IPS-NIHi7 (cell line): ENCODE measurements around the gene ZNF513.
"Not testable (repeated sequence)": the region's sequence is repeated elsewhere in the genome, so short reads cannot be mapped to it uniquely, and the experiment has no call there.

Source experiments
- DNase-seq: peaks from one replicate; pipeline ENCODE4 v3.0.0; 2012; ENCODE audit warnings: mixed read lengths; ENCODE audit errors: extremely low spot score

ZNF513 gene

GRCh38 chr2:27356382-27357181, 24.0 kb downstream of the ZNF513 start, which contains the start of gene GTF3C2:
Gene GTF3C2 (minus strand): TSS chr2:27356764. CDS start chr2:27343554, 13,210 bp downstream.
- peak; percentile 91 for DNase-seq

GRCh38 chr2:27356056-27356381, 24.5 kb downstream of the ZNF513 start:
- peak; percentile 51 for DNase-seq

GRCh38 chr2:27354597-27354927, 26.0 kb downstream of the ZNF513 start:
- no peak for DNase-seq

- no peak for DNase-seq
Measured at GRCh38 chr2:27353762-27354596, 26.6 kb downstream of the ZNF513 start.

GRCh38 chr2:27353386-27353761, 27.2 kb downstream of the ZNF513 start:
- not testable (repeated sequence) for DNase-seq

- DNase-seq = no peak
Measured at GRCh38 chr2:27351802-27352598, 28.5 kb downstream of the ZNF513 start.

GRCh38 chr2:27350106-27350693, 30.3 kb downstream of the ZNF513 start:
- DNase-seq = no peak

- no peak for DNase-seq
Measured at GRCh38 chr2:27347641-27348040, 32.9 kb downstream of the ZNF513 start.

- DNase-seq = no peak
Measured at GRCh38 chr2:27336173-27336572, 44.4 kb downstream of the ZNF513 start.

- DNase-seq = no peak
Measured at GRCh38 chr2:27335311-27335710, 45.2 kb downstream of the ZNF513 start.
